ENCODE data around the gene ZNF880.

DNA sequence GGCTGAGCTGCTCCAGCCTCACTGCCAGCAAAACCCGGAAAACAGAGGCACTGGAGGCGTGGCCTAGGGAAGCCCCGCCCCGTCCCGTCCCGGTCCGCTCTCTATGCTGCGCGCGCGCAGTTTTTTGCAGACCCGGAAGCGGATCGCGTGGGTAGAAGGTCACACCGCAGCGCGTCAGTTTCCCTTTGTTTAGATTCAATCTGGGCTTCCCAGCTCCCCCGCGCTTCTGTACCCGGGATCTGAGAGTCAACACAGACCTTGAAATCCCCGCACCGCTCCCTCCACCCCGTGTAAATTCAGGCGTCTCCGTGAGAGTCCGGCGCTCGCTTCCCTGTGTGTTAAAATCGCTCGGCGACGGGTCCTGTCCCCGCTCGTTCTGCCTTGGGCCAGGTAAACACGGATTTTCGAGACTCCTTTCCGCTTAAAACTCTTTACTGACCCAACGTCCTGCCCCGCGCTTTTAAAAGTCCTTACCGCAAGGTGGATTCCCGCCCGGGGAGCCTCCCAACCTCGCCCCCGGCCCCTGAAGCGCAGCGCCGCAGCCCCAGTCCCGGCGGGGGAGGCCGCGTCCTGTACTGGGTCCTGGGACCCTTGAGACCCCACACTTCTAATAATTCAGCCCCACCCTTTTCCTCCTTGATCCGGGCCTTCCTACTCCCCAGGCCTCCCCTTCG, 33.5 kb upstream of the ZNF880 start, which contains the start of gene ZNF610:
- TF ChIP-seq FOSL2 (IDR thresholded peaks at IDR 0.05; ENCODE audit: borderline replicate concordance, low read depth) (no peak), YY1 (IDR thresholded peaks at IDR 0.05; ENCODE audit: low read depth) (no peak), RAD21 (IDR thresholded peaks at IDR 0.05; ENCODE audit: low read length) (no peak), NFIC (IDR thresholded peaks at IDR 0.05; ENCODE audit: borderline replicate concordance) (no peak), SIN3A (IDR thresholded peaks at IDR 0.05; ENCODE audit: borderline replicate concordance, low read depth, low read length) (0 out of 2 replicates have a peak, but pooled peaks have one; percentile 62), TEAD4 (IDR thresholded peaks at IDR 0.05; ENCODE audit: borderline replicate concordance, insufficient read depth) (no peak), TAF1 (IDR thresholded peaks at IDR 0.05; ENCODE audit: borderline replicate concordance, low read depth, low read length) (peak; percentile 57; the same call in 1 of the 2 replicates), POLR2AphosphoS5 (IDR thresholded peaks at IDR 0.05; ENCODE audit: low read depth, low read length) (peak; percentile 79), RFX5 (IDR thresholded peaks at IDR 0.05; ENCODE audit: low read length) (no peak)
- TF ChIP-seq, protein P1, sequence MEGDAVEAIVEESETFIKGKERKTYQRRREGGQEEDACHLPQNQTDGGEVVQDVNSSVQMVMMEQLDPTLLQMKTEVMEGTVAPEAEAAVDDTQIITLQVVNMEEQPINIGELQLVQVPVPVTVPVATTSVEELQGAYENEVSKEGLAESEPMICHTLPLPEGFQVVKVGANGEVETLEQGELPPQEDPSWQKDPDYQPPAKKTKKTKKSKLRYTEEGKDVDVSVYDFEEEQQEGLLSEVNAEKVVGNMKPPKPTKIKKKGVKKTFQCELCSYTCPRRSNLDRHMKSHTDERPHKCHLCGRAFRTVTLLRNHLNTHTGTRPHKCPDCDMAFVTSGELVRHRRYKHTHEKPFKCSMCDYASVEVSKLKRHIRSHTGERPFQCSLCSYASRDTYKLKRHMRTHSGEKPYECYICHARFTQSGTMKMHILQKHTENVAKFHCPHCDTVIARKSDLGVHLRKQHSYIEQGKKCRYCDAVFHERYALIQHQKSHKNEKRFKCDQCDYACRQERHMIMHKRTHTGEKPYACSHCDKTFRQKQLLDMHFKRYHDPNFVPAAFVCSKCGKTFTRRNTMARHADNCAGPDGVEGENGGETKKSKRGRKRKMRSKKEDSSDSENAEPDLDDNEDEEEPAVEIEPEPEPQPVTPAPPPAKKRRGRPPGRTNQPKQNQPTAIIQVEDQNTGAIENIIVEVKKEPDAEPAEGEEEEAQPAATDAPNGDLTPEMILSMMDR (IDR thresholded peaks at IDR 0.05): no peak
- TF ChIP-seq, protein P2, sequence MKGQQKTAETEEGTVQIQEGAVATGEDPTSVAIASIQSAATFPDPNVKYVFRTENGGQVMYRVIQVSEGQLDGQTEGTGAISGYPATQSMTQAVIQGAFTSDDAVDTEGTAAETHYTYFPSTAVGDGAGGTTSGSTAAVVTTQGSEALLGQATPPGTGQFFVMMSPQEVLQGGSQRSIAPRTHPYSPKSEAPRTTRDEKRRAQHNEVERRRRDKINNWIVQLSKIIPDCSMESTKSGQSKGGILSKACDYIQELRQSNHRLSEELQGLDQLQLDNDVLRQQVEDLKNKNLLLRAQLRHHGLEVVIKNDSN (IDR thresholded peaks at IDR 0.05; ENCODE audit: borderline replicate concordance, low read depth): no peak
